H1 (cell line): Measurements from ENCODE around the gene FOSL2. TPM values are rescaled to one million over a fixed set of nuclear protein-coding genes. Genes with fewer than 3 reads are reported as not detected.

Source experiments
- CTCF ChIA-PET: fragments of 300-600 bp; sonication (Branson Sonifier 250); formaldehyde crosslinking; loops from one replicate; lab custom pipeline; 2021; ENCODE audit not compliant: partially characterized antibody; lab: Charles Lee
- POLR2A ChIA-PET: fragments of 300-600 bp; sonication (Branson Sonifier 250); formaldehyde crosslinking; loops from one replicate; lab custom pipeline; 2021; ENCODE audit warnings: inconsistent platforms; ENCODE audit not compliant: partially characterized antibody; lab: Charles Lee
- DNase-seq, 2 experiments: peaks; one replicate each; pipeline versions ENCODE4 v3.0.0 to v3.0.0-alpha.2; 2010 to 2022; ENCODE audit warnings: low spot score in 2 of 2, low read depth in 1 of 2, mixed read lengths in 1 of 2
- FAIRE-seq: peaks from 2 replicates; lab custom pipeline; 2011; peaks lifted over from hg19 to GRCh38; lab: Jason Lieb, UNC
- H2AFZ ChIP-seq: 2 replicates; pipeline ENCODE4 v1.8.1; 2012; ENCODE audit warnings: low read length, inconsistent platforms
- H2AK5ac ChIP-seq: 2 replicates; pipeline ENCODE4 v1.6.1; 2013; ENCODE audit warnings: low read depth, low read length
- H2BK120ac ChIP-seq: replicated peaks from 2 replicates; pipeline ENCODE3; 2013; ENCODE audit warnings: low read depth, low read length, inconsistent platforms
- H2BK12ac ChIP-seq: 2 replicates; pipeline ENCODE4 v1.6.1; 2013; ENCODE audit warnings: low read depth, low read length
- H2BK15ac ChIP-seq: 2 replicates; pipeline ENCODE4 v1.6.1; 2013; ENCODE audit warnings: low read length
- H2BK20ac ChIP-seq: 2 replicates; pipeline ENCODE4 v1.6.1; 2013; ENCODE audit warnings: low read length
- H2BK5ac ChIP-seq: 2 replicates; pipeline ENCODE4 v1.6.1; 2013; ENCODE audit warnings: low read depth, low read length
- H3K14ac ChIP-seq: 2 replicates; pipeline ENCODE4 v1.6.1; 2013; ENCODE audit warnings: inconsistent platforms; ENCODE audit not compliant: insufficient read length
- H3K18ac ChIP-seq: 2 replicates; pipeline ENCODE4 v1.6.1; 2013; ENCODE audit warnings: low read length; ENCODE audit errors: extremely low read depth
- H3K23ac ChIP-seq: 2 replicates; pipeline ENCODE4 v1.6.1; 2013; ENCODE audit warnings: inconsistent platforms; ENCODE audit not compliant: insufficient read length
- H3K23me2 ChIP-seq: 2 replicates; pipeline ENCODE4 v1.6.1; 2013; ENCODE audit warnings: low read depth, low read length
- H3K27ac ChIP-seq: 2 replicates; pipeline ENCODE4 v1.6.1; 2011; ENCODE audit warnings: low read depth, low read length, inconsistent platforms
- H3K27me3 ChIP-seq, 4 experiments: replicated peaks in 1 of 4; 1 replicate in 1 of 4; 2 replicates in 3 of 4; pipeline versions ENCODE4 v1.6.1 to v1.8.1; 2011 to 2013; ENCODE audit warnings: low read length in 3 of 4, mild to moderate bottlenecking in 3 of 4, inconsistent platforms in 2 of 4, mixed read lengths in 2 of 4, moderate library complexity in 1 of 4; ENCODE audit not compliant: control insufficient read depth in 3 of 4, insufficient read depth in 3 of 4; ENCODE audit errors: extremely low read depth in 1 of 4
- H3K36me3 ChIP-seq, 4 experiments: 2 replicates each; pipeline versions ENCODE4 v1.6.1 to v1.8.1; 2011 to 2013; ENCODE audit warnings: mild to moderate bottlenecking in 4 of 4, low read length in 3 of 4, moderate library complexity in 2 of 4, control low read depth in 1 of 4, inconsistent platforms in 1 of 4; ENCODE audit not compliant: insufficient read depth in 4 of 4, control insufficient read depth in 2 of 4
- H3K4ac ChIP-seq: replicated peaks from 2 replicates; pipeline ENCODE3; 2013; ENCODE audit warnings: low read length, low read depth, mixed read lengths, inconsistent platforms; ENCODE audit not compliant: insufficient read length
- H3K4me1 ChIP-seq, 4 experiments: replicated peaks in 1 of 4; 1 replicate in 1 of 4; 2 replicates in 3 of 4; pipeline versions ENCODE4 v1.6.1 to v1.8.1; 2011 to 2013; ENCODE audit warnings: low read length in 3 of 4, inconsistent platforms in 2 of 4, mixed read lengths in 1 of 4; ENCODE audit not compliant: insufficient read depth in 4 of 4, control insufficient read depth in 3 of 4
- H3K4me2 ChIP-seq, 2 experiments: 2 replicates each; pipeline versions ENCODE4 v1.6.1 to v1.8.1; 2011 to 2013; ENCODE audit warnings: low read depth in 2 of 2, low read length in 2 of 2, control low read depth in 1 of 2, inconsistent platforms in 1 of 2, mild to moderate bottlenecking in 1 of 2; ENCODE audit not compliant: insufficient read depth in 1 of 2
- H3K4me3 ChIP-seq, 4 experiments: fragments of 200-600, 300-600 bp in 1 of 4; sonication (generic), shearing (Covaris generic), sonication (Bioruptor Twin) in 1 of 4; 2 replicates each; pipeline versions ENCODE4 v1.5.1 to v1.8.1; 2011 to 2016; ENCODE audit warnings: low read length in 4 of 4, low read depth in 3 of 4, control low read depth in 2 of 4, inconsistent platforms in 2 of 4, mild to moderate bottlenecking in 2 of 4, mixed read lengths in 1 of 4, moderate library complexity in 1 of 4; ENCODE audit not compliant: insufficient read depth in 2 of 4; ENCODE audit errors: extremely low read depth in 1 of 4
- H3K56ac ChIP-seq: replicated peaks from 2 replicates; pipeline ENCODE3; 2013; ENCODE audit warnings: low read depth, mild to moderate bottlenecking, mixed read lengths, low read length, inconsistent platforms; ENCODE audit not compliant: insufficient read length
- H3K79me1 ChIP-seq: 2 replicates; pipeline ENCODE4 v1.6.1; 2013; ENCODE audit warnings: low read depth, low read length, control low read depth
- H3K79me2 ChIP-seq, 2 experiments: 2 replicates each; pipeline versions ENCODE4 v1.6.1 to v1.8.1; 2012 to 2013; ENCODE audit warnings: low read length in 2 of 2, mild to moderate bottlenecking in 2 of 2, inconsistent platforms in 1 of 2; ENCODE audit not compliant: insufficient read depth in 2 of 2, control insufficient read depth in 1 of 2
- H3K9ac ChIP-seq, 4 experiments: replicated peaks in 1 of 4; 1 replicate in 1 of 4; 2 replicates in 3 of 4; pipeline versions ENCODE4 v1.6.1 to v1.8.1; 2011 to 2013; ENCODE audit warnings: low read depth in 3 of 4, low read length in 3 of 4, control low read depth in 2 of 4, mild to moderate bottlenecking in 2 of 4, moderate library complexity in 2 of 4, inconsistent platforms in 1 of 4; ENCODE audit errors: extremely low read depth in 1 of 4
- H3K9me3 ChIP-seq, 2 experiments: 2 replicates each; pipeline versions ENCODE4 v1.6.1 to v1.8.1; 2012 to 2013; ENCODE audit warnings: mild to moderate bottlenecking in 2 of 2, moderate library complexity in 2 of 2, control low read depth in 1 of 2, inconsistent platforms in 1 of 2, low read depth in 1 of 2, low read length in 1 of 2, mixed read lengths in 1 of 2; ENCODE audit not compliant: insufficient read depth in 2 of 2
- H4K20me1 ChIP-seq, 2 experiments: replicated peaks in 1 of 2; 2 replicates each; pipeline versions ENCODE3 to v1.8.1; 2011 to 2013; ENCODE audit warnings: inconsistent platforms in 2 of 2, low read length in 2 of 2, mild to moderate bottlenecking in 1 of 2; ENCODE audit not compliant: insufficient read depth in 2 of 2, control insufficient read depth in 1 of 2
- H4K5ac ChIP-seq: 2 replicates; pipeline ENCODE4 v1.6.1; 2013; ENCODE audit warnings: low read length, low read depth, mixed read lengths, inconsistent platforms; ENCODE audit not compliant: insufficient read length
- H4K8ac ChIP-seq: 2 replicates; pipeline ENCODE4 v1.8.0; 2013; ENCODE audit warnings: mild to moderate bottlenecking, moderate library complexity, low read length, inconsistent platforms; ENCODE audit not compliant: insufficient read depth; ENCODE audit errors: extremely low read depth
- H4K91ac ChIP-seq: replicated peaks from 2 replicates; pipeline ENCODE3; 2013; ENCODE audit warnings: low read length, mixed read lengths, inconsistent platforms; ENCODE audit not compliant: insufficient read length
- BRCA1 ChIP-seq: IDR thresholded peaks from 2 replicates; pipeline ENCODE4 v1.6.1; 2012; ENCODE audit warnings: low read depth, low read length, improper control_type of control experiment
- CREB1 ChIP-seq: IDR thresholded peaks from 2 replicates; pipeline ENCODE4 v1.6.1; 2012; ENCODE audit warnings: inconsistent platforms
- EGR1 ChIP-seq: IDR thresholded peaks from 2 replicates; pipeline ENCODE4 v1.6.1; 2011; ENCODE audit warnings: low read depth, low read length, borderline replicate concordance
- HDAC6 ChIP-seq: IDR thresholded peaks from one replicate; pipeline ENCODE4 v1.7.1; 2012; ENCODE audit warnings: low read depth, mild to moderate bottlenecking, inconsistent platforms, low read length, moderate library complexity
- KDM5A ChIP-seq: fragments of 200-600 bp; IDR thresholded peaks from 2 replicates; pipeline ENCODE4 v1.7.1; 2012; ENCODE audit warnings: mild to moderate bottlenecking, low read length, inconsistent platforms, mixed read lengths
- PHF8 ChIP-seq: fragments of 200-600 bp; sonication (generic); conservative IDR thresholded peaks from 2 replicates; pipeline ENCODE4 v1.7.1; 2012; ENCODE audit warnings: low read depth, mild to moderate bottlenecking, inconsistent platforms, low read length, moderate library complexity
- POLR2A ChIP-seq, 2 experiments: IDR thresholded peaks; 1 replicate in 1 of 2; 2 replicates in 1 of 2; pipeline ENCODE4 v1.6.1; 2011; ENCODE audit warnings: low read depth in 2 of 2, low read length in 2 of 2, mild to moderate bottlenecking in 2 of 2; ENCODE audit errors: control extremely low read depth in 1 of 2
- RBBP5 ChIP-seq: IDR thresholded peaks from 2 replicates; pipeline ENCODE4 v1.7.1; 2012; ENCODE audit warnings: low read depth, mild to moderate bottlenecking, inconsistent platforms, low read length, moderate library complexity, borderline replicate concordance
- RNF2 ChIP-seq: fragments of 200-900, 300-1000 bp; sonication (generic); IDR thresholded peaks from 2 replicates; pipeline ENCODE4 v1.7.1; 2016; ENCODE audit warnings: borderline replicate concordance, low read depth, mild to moderate bottlenecking, antibody characterized with exemption, low read length; ENCODE audit not compliant: poor library complexity, severe bottlenecking; ENCODE audit errors: missing control alignments
- SIN3A ChIP-seq, 2 experiments: IDR thresholded peaks in 1 of 2; conservative IDR thresholded peaks in 1 of 2; 2 replicates each; pipeline ENCODE4 v1.6.1; 2011 to 2012; ENCODE audit warnings: low read length in 2 of 2, improper control_type of control experiment in 1 of 2, low read depth in 1 of 2, mild to moderate bottlenecking in 1 of 2
- SRF ChIP-seq: IDR thresholded peaks from 2 replicates; pipeline ENCODE4 v1.6.1; 2011; ENCODE audit warnings: mild to moderate bottlenecking, low read depth, low read length, moderate library complexity
- TCF12 ChIP-seq: IDR thresholded peaks from 2 replicates; pipeline ENCODE4 v1.6.1; 2011; ENCODE audit warnings: low read depth, mild to moderate bottlenecking, low read length
- WGBS, 2 experiments: shearing (Covaris generic) in 1 of 2; methylation state at CpG; one replicate each; pipeline versions ENCODE4 v1.1.6 to v1.1.7; 2013 to 2015; ENCODE audit warnings: low lambda C conversion rate in 2 of 2, mixed read lengths in 2 of 2, inconsistent platforms in 1 of 2, low coverage in 1 of 2, missing lambda C conversion rate in 1 of 2; ENCODE audit not compliant: insufficient replicate concordance in 2 of 2, insufficient coverage in 1 of 2, insufficient read length in 1 of 2; ENCODE audit errors: extremely low coverage in 1 of 2, missing lambda C conversion rate in 1 of 2; 5-methylcytosine and 5-hydroxymethylcytosine counted together
- polyA plus RNA-seq, 7 experiments: library from polyadenylated mRNA; depleted of rRNA in 3 of 7; stranded (reverse) in 5 of 7; unstranded in 2 of 7; fragments of >200 nt in 5 of 7; fragments of 200-250 nt in 2 of 7; gene quantifications; 1 replicate in 5 of 7; 2 replicates in 1 of 7; 4 replicates in 1 of 7; pipeline versions ENCODE4 v1.2.1 to v1.2.3, GENCODE V29; 2011 to 2013; ENCODE audit warnings: missing spikeins in 2 of 7, mixed read lengths in 2 of 7
- total RNA-seq: library from RNA; stranded (reverse); fragmentation: NEBNext Ultra II Directional; extraction: Animal tissue kit (Norgen Biotek cat#: 25700); gene quantifications from 2 replicates; pipeline ENCODE4 v1.2.1, GENCODE V29; 2021
- TF ChIP-seq, protein P1 (sequence below): IDR thresholded peaks from 2 replicates; pipeline ENCODE4 v1.6.1; 2011; ENCODE audit warnings: low read length, improper control_type of control experiment

The FOSL2 gene
- total and polyA plus RNA-seq, 2 of the 8 experiments (the other 6 are each of a cell fraction or from before 2014, with no cell fraction given), result 1.5 to 4.5 TPM

DNA sequence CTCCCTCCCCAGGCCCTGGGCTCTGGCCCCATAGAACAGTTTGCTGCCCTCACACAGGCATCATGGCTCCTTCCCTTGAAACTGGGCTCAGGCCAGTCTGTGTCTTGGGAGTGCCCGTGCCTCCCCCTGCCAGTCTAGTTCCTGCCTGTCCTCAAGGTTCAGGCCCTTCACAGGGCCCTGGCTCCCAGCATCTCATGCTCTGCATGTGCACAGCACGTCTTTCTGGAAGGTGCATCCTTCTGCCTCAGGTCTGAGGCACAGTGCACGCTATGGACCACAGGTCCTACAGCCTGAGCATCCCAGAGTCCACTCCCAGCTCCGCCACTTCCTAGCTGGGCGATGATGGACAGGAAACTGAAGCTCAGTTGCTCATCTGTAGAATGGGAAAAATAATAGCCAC is 35.6 kb upstream of the FOSL2 start:
- H3K9ac ChIP-seq, result no peak overlapping the region
- H3K79me1 ChIP-seq, result no peaks in the 10 kb centered on the region
- TF ChIP-seq BRCA1 (no peak), EGR1 (no peak), HDAC6 (no peak), SIN3A (conservative IDR thresholded peaks at IDR 0.05 in 1 of 2, IDR thresholded peaks at IDR 0.05 in 1 of 2; ENCODE audit: low read depth in 1 of 2, low read length in 2 of 2) (no peak), POLR2A (IDR thresholded peaks at IDR 0.05; ENCODE audit: control extremely low read depth in 1 of 2, low read depth in 2 of 2, low read length in 2 of 2) (no peak), KDM5A (no peak), RNF2 (no peak), PHF8 (no peak), CREB1 (no peak), SRF (no peak), TCF12 (no peak), RBBP5 (no peak)
- TF ChIP-seq, protein P1, sequence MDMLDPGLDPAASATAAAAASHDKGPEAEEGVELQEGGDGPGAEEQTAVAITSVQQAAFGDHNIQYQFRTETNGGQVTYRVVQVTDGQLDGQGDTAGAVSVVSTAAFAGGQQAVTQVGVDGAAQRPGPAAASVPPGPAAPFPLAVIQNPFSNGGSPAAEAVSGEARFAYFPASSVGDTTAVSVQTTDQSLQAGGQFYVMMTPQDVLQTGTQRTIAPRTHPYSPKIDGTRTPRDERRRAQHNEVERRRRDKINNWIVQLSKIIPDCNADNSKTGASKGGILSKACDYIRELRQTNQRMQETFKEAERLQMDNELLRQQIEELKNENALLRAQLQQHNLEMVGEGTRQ, result no peak

More for the DNA sequence above, 35.6 kb upstream of the FOSL2 start:
- ChIA-PET CTCF (interaction anchor here (0.6 kb wide), 2 partner anchors 21 to 492 kb away, joined by 3 read pairs; no protein-coding TSS in a partner anchor), POLR2A (no interaction called here)
- H3K27ac ChIP-seq, result no peak overlapping the region
- no peak overlapping the region for H3K23ac ChIP-seq
- no peaks in the 10 kb centered on the region for H3K9me3 ChIP-seq
- no peak overlapping the region; the same call in 1 of the 2 replicates for H2AK5ac ChIP-seq
- H3K23me2 ChIP-seq, result no peaks in the 10 kb centered on the region
- H2BK5ac ChIP-seq, result no peak overlapping the region
- no peak overlapping the region for H3K4me2 ChIP-seq
- H3K18ac ChIP-seq, result no peak overlapping the region
- H2BK120ac ChIP-seq, result no peak overlapping the region
- H3K4ac ChIP-seq, result no peak overlapping the region
- H2AFZ ChIP-seq, result no peak overlapping the region
- H2BK15ac ChIP-seq, result no peak overlapping the region
- H4K5ac ChIP-seq, result no peak overlapping the region
- no peak overlapping the region for H3K14ac ChIP-seq
- DNase-seq (no peak), FAIRE-seq (no peak)
- H3K56ac ChIP-seq, result no peak overlapping the region
- H3K79me2 ChIP-seq, result no peaks in the 10 kb centered on the region
- no peaks in the 10 kb centered on the region for H3K27me3 ChIP-seq
- 83% methylated on average over 5 of the region's 5 CpGs; no CpG with 5 or more reads in 1 of the 2 experiments for WGBS, 2 experiments
- no peaks in the 10 kb centered on the region for H3K36me3 ChIP-seq
- H4K20me1 ChIP-seq, result no peaks in the 10 kb centered on the region
- H4K91ac ChIP-seq, result no peak overlapping the region
- peak overlapping the region; percentile 35 for H4K8ac ChIP-seq
- H2BK12ac ChIP-seq, result no peak overlapping the region
- no peak overlapping the region for H3K4me3 ChIP-seq
- H3K4me1 ChIP-seq, result peaks cover 0 to 4% (median 0%) of the 10 kb centered on the region in 4 experiments; a peak in 1 of 7 replicates
- H2BK20ac ChIP-seq, result no peak overlapping the region
